HG03135 (cell line): Measurements from ENCODE around the gene TPO.

Experiments used
- ATAC-seq: cut with Tn5 transposase; IDR thresholded peaks from one replicate; pipeline ENCODE4 v1.9.1; 2021; ENCODE audit warnings: mild to moderate bottlenecking, moderate library complexity; ENCODE audit not compliant: unreplicated experiment

Gene TPO

DNA sequence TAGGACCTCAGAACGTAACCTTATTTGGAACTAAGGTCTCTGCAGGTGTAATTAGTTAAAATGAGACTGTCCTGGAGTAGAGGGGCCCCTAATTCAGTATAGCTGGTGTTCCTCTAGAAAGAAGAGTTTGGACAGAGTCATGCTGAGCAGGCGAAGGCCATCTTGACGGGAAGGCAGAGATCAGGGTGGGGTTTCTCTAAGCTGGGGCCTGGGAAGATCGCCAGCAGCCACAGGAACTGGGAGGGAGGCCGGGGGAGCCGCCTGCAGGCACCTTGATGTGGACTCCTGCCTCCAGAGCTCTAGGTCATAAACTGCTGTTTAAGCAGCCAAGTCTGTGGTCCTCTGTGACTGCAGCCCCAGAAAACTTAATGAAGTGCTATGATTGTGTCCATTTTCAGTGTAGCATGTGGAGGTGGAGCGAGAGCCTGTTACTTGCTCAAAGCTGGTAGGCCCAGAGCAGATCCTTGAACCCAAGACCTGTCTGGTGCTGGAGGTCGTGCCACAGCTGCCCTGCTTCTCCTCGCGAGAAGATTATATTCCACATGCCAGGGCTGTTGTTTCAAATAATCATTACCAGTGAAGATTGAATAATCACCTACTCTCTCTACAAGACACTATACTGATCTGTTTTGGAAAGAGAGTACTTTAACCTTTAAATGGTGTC, 105.7 kb downstream of the TPO start:
- no peak for ATAC-seq

DNA sequence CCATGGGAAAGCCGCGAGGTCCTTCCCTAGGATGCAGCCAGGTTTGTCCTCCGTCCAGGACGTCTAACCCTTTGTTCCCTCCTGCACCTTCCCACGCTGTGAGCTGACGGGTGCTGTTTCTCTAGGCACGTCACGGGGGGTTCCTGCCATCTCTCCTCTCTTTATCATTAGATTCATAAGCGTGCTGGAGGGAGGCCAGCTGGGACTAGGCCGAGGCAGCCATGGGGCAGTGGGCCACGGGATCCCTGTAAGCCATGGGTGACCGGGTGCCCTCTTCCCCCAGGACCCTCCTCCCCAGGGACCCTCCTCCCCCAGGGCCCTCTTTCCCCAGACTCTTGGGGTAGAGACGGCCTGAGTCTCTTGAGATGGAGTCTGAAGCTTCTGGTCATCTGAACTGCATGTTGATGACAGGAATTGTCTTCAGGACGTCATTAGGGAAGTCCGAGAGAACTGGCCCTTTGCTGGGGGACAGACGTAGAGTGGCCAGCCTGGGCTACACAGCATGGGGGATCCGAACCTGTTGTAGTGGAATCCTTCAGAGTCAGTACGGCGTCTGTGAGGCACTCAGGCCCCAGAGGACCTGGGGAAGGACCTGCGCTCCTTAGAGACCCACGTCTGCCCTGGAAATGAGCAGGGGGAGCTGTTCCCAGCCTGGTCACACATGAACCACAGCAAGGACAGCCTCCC, 108.1 kb downstream of the TPO start:
- ATAC-seq = no peak

DNA sequence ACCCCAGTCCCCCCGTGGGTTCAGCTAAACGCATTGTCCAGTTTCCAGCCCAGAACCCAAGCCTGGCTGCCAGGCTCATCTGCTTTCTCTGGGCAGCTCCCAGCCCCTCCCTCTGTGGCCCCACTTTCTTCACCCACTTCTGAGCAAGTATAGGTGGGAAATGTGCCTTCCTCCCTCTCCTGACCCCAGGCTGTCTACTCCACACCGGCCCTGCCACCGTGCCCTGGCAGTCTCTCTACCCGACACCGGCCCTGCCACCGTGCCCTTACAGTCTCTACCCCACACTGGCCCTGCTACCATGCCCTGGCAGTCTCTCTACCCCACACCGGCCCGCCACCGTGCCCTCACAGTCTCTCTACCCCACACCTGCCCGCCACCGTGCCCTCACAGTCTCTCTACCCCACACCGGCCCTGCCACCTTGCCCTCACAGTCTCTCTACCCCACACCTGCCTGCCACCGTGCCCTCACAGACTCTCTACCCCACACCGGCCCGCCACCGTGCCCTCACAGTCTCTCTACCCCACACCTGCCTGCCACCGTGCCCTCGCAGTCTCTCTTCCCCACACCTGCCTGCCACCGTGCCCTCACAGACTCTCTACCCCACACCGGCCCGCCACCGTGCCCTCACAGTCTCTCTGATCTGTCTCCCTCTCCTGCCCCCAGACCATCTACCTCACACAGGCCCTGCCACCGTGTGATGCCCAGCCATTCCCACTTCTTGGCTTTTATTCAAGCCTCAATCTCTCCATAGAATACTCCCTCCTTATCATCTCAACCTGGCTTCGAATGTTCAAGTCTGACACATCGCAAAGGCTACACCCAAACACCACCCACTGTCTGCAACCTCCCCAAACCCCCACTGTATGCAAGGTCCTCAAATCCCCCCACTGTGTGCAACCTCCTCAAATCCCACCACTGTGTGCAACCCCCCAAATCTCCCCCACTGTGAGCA, 108.9 kb downstream of the TPO start:
- ATAC-seq = no peak

DNA sequence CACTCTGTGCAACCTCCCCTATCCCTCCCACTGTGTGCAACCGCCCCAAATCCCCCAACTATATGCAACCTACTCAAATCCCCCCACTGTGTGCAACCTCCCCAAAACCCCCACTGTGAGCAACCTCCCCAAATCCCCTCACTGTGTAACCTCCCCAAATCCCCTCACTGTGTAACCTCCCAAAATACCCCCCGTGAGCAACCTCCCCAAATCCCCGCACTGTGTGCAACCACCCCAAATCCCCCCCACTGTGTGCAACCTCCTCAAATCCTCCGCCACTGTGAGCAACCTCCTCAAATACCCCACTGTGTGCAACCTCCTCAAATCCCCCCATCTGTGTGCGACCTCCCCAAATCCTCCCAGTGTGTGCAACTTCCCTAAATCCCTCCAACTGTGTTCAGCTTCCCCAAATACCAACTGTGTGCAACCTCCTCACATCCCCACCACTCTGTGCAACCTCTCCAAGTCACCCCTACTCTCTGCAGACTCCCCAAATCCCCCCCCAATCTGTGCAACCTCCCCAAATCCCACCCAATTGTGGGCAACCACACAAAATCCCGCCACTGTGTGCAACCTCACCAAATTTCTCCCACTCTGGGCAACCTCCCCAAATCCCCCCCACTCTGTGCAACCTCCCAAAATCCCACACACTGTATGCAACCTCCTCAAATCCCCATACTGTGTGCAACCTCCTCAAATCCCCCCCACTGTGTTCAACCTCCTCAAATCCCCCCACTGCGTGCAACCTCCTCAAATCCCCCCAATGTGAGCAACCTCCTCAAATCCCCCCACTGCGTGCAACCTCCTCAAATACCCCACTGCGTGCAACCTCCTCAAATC, 114.1 kb downstream of the TPO start:
- ATAC-seq = no peak

DNA sequence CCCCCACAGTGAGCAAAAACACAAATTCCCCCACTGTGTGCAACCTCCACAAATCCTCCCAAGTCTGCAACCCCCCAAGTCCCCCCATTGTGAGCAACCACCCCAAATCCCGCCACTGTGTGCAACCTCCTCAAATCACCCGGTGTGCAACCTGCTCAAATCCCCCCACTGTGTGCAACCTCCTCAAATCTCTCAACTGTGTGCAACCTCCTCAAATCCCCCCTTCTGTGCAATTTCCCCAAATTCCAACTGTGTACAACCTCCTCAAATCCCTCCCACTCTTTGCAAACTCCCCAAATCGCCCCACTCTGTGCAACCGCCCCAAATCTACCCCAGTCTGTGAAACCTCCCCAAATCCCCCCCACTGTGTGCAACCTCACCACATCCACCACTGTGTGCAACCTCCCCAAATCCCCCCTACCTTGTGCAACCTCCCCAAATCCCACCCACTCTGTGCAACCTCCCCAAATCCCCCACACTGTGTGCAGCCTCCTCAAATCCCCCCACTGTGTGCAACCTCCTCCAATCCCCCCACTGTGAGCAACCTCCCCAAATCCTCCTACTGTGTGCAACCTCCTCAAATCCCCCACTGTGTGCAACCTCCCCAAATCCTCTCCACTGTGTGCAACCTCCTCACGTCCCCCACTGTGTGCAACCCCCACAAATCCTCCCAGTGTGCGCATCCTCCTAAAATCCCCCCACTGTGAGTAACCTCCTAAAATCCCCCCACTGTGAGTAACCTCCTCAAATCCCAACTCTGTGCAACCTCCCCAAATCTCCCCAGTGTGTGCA, 115.2 kb downstream of the TPO start:
- no peak for ATAC-seq

DNA sequence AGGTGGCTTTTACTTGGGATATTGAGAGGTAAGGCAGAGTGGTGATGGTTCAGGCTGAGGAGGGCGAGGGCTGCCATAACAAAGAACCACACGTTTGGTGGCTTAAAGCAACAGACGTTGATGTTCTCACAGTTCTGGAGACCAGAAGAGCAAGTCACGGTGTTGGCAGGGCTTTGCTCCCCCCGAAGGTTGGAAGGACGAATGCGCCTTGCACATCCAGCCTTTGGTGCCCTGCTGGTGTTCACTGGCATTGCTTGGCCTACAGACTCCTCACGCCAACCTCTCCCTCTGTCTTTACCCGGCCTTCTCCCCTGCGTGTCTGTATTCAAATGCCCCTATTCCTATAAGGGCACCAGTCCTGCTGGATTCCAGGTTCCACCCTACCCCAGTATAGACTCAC, 125.4 kb downstream of the TPO start:
- ATAC-seq = no peak

DNA sequence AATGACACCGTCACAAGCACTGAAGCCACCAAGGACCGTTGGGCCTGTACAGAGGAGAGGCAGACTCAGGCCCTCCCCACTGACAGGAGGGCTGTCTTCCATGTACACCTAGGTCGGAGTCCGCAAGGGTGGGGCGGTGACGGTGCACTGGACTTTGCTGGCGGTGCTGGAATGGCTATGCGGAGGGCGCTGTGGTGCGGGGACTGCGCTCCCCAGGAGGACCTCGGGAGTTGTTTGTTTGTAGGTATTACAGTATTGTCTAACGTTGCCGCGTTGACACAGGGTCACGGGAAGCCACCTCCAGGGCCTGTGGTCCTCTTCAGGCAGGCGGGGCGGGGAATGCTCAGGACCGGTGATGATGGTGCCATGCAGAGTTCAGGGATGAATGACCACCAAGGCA, 126.2 kb downstream of the TPO start:
- ATAC-seq = no peak

DNA sequence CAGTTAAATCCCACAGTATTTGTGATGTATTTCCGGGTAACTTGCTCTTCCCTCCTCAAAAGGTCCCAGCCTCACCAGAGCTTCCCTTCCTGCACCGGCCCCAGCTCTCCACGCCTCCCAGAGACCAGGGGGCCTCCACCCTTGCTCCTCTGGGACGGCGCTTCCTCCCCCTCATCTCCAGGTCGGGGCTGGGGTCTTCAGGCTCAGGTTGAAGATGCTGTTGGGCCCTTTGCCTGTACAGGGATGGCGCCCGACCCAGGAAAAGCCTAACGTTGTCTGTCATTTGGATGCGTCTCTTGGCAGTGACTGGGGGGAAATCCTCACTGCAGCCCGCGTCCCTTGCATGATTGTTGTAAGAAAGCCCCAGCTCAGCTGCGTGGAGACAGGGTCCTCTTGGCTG, 126.7 kb downstream of the TPO start:
- no peak for ATAC-seq

DNA sequence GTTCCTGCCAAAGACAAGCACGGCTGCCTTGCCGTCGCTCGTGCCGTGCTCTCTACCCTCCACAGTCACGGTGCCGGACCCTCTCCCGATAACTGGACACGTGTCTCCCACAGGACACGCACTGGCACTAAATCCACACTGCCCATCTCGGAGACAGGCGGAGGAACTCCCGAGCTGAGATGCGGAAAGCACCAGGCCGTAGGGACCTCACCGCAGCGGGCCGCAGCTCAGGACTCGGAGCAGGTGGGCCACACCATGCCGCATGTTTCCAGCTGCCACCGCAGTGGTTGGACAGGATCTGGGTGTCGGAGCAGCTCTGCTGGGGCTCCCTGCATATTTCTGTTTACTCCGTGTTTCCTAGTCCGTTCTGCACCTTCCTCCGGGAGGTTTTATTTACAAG, 127.2 kb downstream of the TPO start:
- no peak for ATAC-seq

DNA sequence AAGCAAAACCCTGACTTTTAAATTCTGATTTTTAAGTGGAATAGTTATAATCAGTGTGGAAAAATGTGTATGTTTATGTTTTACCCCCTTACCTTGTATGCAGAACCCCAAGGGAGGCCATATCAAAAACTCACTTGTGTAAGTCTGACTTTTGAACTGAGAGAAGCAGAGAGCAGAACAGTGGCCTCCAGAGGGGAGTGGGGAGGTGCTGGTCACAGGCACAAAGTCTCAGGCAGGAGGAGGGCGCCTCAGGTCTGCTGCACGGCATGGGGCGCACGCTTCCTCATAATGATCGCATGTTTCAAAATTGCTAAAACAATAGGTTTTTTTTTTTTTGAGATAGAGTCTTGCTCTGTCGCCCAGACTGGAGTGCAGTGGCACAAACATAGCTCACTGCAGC, 127.8 kb downstream of the TPO start:
- ATAC-seq = no peak

DNA sequence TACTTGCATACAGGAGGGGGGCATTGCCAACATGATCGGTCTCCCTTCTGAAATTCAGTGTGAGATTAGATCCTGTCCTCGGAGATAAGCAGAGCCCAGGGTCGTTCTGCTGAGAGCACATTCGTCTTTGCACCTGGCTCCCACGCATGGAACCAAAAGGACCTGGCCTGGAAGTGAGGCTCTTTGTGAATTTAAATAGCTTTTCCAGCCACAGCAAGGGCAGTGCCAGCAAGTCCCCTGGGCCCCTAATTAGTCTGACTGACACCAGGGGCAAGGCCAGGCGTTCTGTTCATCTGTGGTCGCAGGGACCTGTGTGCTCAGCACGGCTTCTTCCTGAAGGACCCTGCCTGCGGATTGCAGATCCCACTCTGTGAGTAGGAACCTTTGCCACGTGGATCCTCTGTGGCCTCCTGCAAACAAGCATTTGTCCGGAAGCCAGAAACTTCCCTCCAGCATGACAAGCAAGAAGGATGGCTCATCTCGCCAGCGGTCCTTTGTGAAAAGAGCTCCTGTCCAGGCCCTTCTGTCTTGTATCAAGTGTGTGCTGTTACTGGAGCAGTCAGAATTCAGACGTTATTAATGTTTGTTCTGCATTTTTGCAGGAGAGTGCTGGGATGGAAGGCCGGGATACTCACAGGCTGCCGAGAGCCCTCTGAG, 128.7 kb downstream of the TPO start:
- no peak for ATAC-seq

DNA sequence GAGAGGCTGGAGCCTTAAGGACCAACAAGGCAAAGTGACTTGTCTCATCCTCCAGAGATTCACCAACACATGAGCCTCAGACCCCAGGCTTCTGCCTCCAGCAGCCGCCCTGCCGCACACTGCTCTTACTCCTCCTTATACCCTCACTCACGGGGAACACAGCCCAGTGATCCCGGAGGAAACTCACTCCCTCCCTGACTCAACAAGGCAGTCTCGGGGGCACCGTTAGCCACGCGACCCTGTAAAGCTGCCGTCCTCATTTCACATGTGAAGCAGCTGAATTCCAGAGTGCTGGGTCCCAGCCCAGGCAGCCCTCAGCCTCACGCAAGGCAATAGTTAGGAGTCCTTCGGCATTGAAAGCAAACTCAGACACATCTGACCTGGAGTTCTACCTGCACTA, 129.7 kb downstream of the TPO start:
- ATAC-seq = no peak

DNA sequence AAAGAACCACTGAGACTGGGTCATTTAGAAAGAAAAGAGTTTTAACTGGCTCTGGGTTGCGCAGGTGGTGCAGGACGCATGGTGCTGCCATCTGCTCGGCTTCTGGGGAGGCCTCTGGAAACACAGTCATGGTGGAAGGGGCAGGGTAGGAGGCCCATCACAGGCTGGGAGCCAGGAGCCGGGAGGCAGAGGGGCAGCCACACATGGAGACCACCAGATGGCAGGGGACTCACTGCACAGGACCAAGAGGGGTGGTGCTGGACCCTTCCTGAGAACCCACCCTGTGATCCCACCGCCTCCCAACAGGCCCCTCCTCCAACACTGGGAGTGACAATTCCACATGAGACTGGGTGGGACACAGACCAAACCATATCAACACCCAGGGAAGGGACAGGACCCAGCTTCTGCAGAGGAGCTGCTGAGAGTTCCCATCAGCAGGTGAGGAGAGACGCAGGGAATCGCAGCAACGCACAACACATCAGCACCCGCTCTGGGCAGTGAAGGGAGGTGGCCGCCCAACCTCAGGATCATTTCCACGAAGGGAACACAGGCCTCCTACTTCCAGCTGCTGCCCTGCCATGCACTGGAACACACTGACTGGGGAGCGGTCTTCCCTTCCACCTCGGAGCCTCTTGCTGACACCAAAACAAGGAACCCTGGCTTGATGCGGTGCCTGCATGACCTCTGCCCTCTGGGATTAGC, 130.7 kb downstream of the TPO start:
- ATAC-seq = no peak

DNA sequence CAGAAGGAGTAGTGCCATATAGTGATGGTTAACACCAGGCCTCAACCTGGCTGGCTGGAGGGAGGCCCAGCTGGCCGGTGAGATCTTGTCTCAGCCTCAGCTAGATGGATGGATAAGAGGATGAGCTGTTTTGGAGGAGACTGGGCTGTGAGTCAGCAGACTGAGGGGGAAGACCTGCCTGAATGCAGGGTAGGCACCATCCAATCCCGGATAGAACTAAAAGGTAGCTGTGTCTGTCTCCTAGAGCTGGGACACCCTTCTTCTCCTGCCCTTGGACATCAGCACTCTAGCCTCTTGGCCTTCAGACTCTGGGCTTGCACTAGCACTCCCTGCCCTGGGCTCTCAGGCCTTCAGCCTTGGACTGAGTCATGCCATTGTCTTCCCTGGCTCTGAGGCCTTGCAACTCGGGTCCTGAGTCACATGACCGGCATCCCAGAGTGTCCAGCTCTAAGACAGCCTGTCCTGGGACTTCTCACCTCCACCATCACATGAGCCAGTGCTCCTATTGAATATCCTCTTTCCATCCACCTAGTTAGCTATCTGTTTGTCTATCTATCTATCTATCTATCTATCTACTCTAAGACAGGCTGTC, 131.3 kb downstream of the TPO start:
- ATAC-seq = no peak

DNA sequence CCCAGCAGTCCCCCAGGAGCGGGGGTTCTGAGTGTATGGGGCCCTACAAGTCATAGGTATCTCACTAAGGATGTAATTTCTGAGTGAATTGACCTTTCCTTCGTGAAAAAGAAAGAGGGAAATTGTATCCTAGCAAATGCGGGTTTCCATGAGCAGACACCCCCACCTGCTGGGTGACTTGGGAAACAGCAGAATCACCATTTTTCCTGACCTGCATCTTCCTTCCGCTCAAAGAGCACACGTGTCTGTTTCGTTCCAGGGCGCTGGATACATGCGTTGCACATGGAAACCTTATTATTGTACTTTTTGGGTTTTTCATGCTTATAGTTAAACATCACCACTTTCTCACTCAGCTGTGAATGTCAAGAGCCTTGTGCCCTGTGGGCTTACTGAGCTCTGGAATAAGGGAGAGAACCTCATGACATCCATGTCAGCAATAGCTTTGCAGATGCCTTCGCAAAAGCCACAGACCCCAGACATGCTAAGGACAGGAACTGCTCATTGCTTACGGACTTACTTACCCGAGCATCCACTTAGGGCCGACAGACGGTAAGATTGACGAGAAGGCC, 132.8 kb downstream of the TPO start:
- ATAC-seq = no peak

DNA sequence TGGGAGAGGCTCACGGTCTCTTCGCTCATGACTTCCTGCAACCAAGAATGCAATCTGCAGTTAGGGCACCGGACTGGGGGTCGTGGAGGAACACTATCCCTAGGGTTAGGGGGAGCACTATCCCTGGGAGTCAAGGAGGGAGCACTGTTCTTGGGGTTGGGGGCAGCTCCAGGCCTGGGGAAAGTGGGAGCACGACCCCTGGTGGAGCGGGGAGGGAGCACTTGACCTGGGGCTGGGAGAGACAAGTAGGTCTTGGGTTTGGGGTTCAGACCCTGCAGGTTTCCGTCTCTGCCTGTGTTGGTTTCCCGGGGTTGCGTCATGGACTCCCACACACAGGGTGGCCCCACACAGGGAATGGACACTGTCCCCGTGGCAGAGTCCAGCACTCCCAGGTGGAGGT, 133.6 kb downstream of the TPO start:
- ATAC-seq = no peak

DNA sequence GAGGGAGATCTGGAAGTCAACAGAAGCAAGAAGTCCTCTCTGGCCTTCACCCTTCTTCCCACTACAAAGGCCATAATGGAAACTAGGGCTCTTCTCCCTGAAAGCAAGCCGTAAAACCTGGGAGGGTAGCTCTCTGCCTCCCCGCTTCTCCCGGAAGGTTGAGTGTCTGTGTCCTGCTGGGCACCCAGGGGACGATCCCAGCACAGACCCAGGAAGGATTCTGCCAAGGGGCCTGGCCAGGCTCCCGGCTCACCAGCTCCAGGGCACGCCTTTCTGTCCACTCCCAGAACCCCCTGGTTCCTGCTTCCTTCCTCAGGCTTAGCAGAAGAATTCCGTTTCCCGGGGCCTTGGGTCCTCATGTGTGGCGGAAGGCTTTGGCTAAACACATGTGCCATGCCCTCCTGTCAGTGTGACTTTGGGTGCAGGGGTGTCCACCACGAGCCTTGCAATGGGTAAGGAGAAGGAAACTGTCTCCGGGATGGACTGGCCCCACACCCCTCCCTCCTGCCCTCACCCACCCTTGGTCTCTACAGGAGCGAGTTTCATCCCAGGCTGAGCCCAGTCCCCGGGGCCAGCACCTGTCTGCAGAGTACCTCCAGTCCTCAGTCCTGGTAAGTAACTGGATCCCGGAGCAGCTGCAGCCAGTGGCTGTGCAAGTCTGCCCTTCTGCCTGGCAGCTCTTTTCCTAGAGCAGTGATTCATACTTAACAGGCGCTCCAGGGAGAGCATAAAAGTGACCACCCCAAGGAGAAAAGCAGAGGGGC, 135.8 kb downstream of the TPO start:
- ATAC-seq = no peak

DNA sequence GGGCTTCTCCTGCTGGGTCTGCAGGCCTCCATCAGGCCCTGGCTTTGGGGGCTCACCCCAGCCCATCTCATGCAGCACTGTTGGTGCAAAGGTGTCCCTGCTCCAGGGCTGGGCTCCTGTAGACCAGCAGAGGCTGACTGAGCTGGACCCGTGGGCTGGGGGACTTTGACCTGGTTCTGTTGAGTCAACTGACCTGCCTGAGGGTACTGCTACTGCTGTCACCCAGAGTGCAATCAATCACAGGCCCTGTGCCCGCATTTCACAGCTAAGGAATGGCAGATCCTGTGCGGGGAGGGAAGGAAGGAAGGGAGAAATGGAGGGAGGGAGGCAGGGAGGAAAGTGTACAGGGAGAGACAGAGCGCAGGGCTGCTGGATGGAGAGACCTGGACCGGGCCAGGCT, 136.8 kb downstream of the TPO start:
- ATAC-seq = no peak
